Right lobe of liver (tissue), 6 donors: Measurements from ENCODE around the gene USP14. TPM values are rescaled to one million over a fixed set of nuclear protein-coding genes. Genes with fewer than 3 reads are reported as not detected.

Experiments used
- ATAC-seq, 4 donors: fragments of 200-7000 bp; cut with Tn5 transposase; one replicate each; pipeline ENCODE4 v1.9.1; 2020; ENCODE audit warnings: mild to moderate bottlenecking in 4 of 4, moderate library complexity in 4 of 4
- DNase-seq, 3 donors: peaks; one replicate each; pipeline ENCODE4 v3.0.0-alpha.2; 2020
- H3K27ac ChIP-seq, 3 donors: fragments of 200-600 bp; one replicate each; pipeline ENCODE4 v1.8.0; 2022
- H3K27me3 ChIP-seq, 2 donors: fragments of 200-600 bp; one replicate each; pipeline ENCODE4 v1.8.0; 2022
- H3K36me3 ChIP-seq, 4 donors: fragments of 200-600 bp; sonication (generic) in 1 of 4; one replicate each; pipeline versions ENCODE4 v1.5.1 to v1.8.0; 2017 to 2022; ENCODE audit warnings: control low read depth in 1 of 4
- H3K4me1 ChIP-seq, 4 donors: fragments of 200-600 bp; sonication (generic) in 1 of 4; one replicate each; pipeline versions ENCODE4 v1.5.1 to v1.8.0; 2017 to 2022; ENCODE audit warnings: control low read depth in 1 of 4
- H3K4me3 ChIP-seq, 3 donors: fragments of 200-600 bp; one replicate each; pipeline ENCODE4 v1.8.0; 2022
- H3K9me3 ChIP-seq, 4 donors: fragments of 200-600 bp; sonication (generic) in 1 of 4; one replicate each; pipeline versions ENCODE4 v1.5.1 to v1.8.0; 2017 to 2022; ENCODE audit warnings: control low read depth in 1 of 4
- POLR2A ChIP-seq: fragments of 450-650 bp; IDR thresholded peaks from one replicate; pipeline ENCODE4 v1.6.1; 2017; ENCODE audit warnings: antibody characterized with exemption, mild to moderate bottlenecking
- WGBS: methylation state at CpG from one replicate; pipeline ENCODE4 v1.1.6; 2018; ENCODE audit warnings: low coverage, low lambda C conversion rate; ENCODE audit not compliant: insufficient coverage; ENCODE audit errors: missing lambda C conversion rate; 5-methylcytosine and 5-hydroxymethylcytosine counted together
- intact Hi-C, 2 donors: fragments of 100-400 bp; cut with DNase I; formaldehyde crosslinking; loops; one replicate each; pipeline versions ENCODE4 v1.11.2 to v1.14.1; 2022
- total RNA-seq, 6 experiments: library from RNA; depleted of rRNA in 2 of 6; stranded (reverse); fragments of >200 nt in 2 of 6; fragmentation: NEBNext Ultra II Directional in 3 of 6; extraction: Animal tissue kit (Norgen Biotek cat#: 25700) in 3 of 6; gene quantifications; one replicate each; pipeline versions ENCODE4 v1.1.0 to v1.2.4, GENCODE V29; 2016 to 2023
- TF ChIP-seq, protein P1 (sequence below), 4 donors: fragments of 200-600 bp in 3 of 4; fragments of 450-650 bp in 1 of 4; IDR thresholded peaks; one replicate each; pipeline versions ENCODE4 v1.5.1 to v1.8.0; 2016 to 2022; ENCODE audit warnings: antibody characterized with exemption in 4 of 4, mild to moderate bottlenecking in 2 of 4
- donor health status: DM: no; HTN: yes; CAD: no.
- donor health status: DM: no; HTN: no; CAD: no.
- donor health status: DM: no; HTN: no; CAD: no.
- donor health status: DM: no; HTN: yes; CAD: no.
- donor health status: DM: no; HTN: yes; CAD: no.

The USP14 gene
- total RNA-seq, 6 experiments from 2014 or later, result 19.6 to 28.5 (median 24.5) TPM

DNA sequence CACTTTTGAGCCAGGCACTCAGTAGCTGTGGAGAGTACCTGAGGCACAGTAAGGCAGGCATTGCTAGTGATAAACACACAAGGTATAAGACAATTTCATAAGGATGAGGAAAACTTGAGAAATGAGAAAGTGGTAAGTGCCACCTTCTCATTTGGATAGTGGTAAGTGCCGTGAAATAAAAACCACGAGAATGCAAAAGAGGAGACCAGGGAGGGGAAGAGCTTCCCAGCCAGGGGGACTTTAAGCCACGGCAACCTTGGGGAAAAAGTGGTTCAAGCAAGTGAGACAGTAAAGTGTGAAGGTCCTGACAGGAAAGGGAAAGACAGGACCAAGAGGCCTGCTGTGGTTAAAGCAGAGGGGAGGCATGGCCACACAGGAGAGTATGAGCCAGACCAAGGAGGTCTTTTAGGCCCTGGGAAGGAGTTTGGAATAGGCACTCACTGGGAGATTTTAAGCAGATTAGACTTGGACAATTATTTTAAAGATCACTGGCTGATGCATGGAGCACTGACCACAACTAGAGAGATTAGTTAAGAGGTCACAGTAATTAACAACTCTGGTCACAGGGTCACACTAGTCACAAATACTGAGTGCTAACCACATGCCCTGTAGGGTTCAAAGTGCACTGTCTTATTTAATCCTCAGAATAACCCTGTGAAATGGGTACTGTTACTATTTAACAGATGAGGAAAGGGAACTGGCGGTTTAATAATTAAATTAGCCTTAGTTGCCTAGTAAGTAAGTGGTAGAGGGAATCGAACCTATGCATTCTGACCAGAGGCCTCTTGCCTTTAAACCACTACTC is 59.4 kb downstream of the USP14 start:
- no peaks in the 10 kb centered on the region for H3K27me3 ChIP-seq
- DNase-seq (no peak), ATAC-seq (peak in 2 of 4 donors; percentile 46 to 64)
- H3K4me1 ChIP-seq, result no peaks in the 10 kb centered on the region
- H3K36me3 ChIP-seq, result peaks cover 0 to 40% (median 15%) of the 10 kb centered on the region in 4 donors
- intact Hi-C loops, result no loop called here
- H3K4me3 ChIP-seq, result no peak overlapping the region
- TF ChIP-seq, protein P1, sequence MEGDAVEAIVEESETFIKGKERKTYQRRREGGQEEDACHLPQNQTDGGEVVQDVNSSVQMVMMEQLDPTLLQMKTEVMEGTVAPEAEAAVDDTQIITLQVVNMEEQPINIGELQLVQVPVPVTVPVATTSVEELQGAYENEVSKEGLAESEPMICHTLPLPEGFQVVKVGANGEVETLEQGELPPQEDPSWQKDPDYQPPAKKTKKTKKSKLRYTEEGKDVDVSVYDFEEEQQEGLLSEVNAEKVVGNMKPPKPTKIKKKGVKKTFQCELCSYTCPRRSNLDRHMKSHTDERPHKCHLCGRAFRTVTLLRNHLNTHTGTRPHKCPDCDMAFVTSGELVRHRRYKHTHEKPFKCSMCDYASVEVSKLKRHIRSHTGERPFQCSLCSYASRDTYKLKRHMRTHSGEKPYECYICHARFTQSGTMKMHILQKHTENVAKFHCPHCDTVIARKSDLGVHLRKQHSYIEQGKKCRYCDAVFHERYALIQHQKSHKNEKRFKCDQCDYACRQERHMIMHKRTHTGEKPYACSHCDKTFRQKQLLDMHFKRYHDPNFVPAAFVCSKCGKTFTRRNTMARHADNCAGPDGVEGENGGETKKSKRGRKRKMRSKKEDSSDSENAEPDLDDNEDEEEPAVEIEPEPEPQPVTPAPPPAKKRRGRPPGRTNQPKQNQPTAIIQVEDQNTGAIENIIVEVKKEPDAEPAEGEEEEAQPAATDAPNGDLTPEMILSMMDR (IDR thresholded peaks at IDR 0.05), result no peak
- TF ChIP-seq POLR2A, result no peak
- no peaks in the 10 kb centered on the region for H3K9me3 ChIP-seq
- WGBS, result 82% methylated on average over 5 of the region's 5 CpGs
- no peak overlapping the region for H3K27ac ChIP-seq

DNA sequence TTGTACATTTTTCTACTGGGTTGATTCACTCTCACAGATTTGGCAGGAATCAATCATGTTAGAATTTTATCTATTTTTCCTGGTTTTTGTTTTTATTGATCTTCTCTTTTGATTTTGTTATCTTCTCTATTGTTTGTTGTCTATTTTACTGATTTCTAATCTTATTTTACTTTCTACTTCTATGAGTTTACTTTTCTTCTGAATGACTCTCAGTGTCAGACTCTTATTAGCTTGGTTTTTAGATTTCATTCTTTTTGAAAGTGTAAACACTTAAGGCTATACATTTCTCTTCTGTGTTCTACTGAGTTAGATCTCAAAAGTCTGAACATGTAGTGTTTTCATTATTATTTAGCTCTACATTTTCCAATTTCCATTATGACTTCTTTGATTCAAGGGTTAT is 62.4 kb downstream of the USP14 start:
- no peak for TF ChIP-seq POLR2A
- TF ChIP-seq, protein P1 (IDR thresholded peaks at IDR 0.05), result no peak
- DNase-seq, result no peak
- no peaks in the 10 kb centered on the region for H3K4me1 ChIP-seq
- peaks cover 0 to 43% (median 6%) of the 10 kb centered on the region in 4 donors for H3K36me3 ChIP-seq
- intact Hi-C loops, result no loop called here
- no peak for ATAC-seq
- no peak overlapping the region for H3K27ac ChIP-seq
- no peak overlapping the region for H3K4me3 ChIP-seq
- no peaks in the 10 kb centered on the region for H3K9me3 ChIP-seq
- no peaks in the 10 kb centered on the region for H3K27me3 ChIP-seq

DNA sequence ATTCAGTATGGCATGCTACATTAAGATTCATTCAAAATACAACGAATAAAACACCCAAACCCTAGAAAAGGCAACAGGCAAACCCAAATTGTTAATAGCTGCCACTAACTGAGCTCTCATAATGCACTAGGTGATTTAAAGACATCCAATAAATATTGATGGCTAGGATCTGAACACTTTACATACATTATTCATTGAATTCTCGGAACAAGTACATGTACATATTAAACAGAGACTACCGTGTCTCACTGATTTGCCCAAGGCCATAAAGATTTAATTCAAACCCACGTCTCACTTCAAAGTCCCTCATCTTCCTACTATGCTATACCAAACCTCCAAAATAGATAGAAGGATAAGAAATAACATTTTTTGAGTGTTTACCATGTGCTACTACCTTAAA is 67.4 kb downstream of the USP14 start:
- no peak overlapping the region for H3K4me3 ChIP-seq
- intact Hi-C loops, result no loop called here
- no peaks in the 10 kb centered on the region for H3K4me1 ChIP-seq
- H3K9me3 ChIP-seq, result no peaks in the 10 kb centered on the region
- WGBS, result 92% methylated on average over 4 of the region's 4 CpGs
- no peak overlapping the region for H3K27ac ChIP-seq
- no peak for DNase-seq
- no peaks in the 10 kb centered on the region for H3K27me3 ChIP-seq
- TF ChIP-seq POLR2A, result no peak
- ATAC-seq, result no peak
- peaks cover 0 to 28% (median 0%) of the 10 kb centered on the region in 4 donors for H3K36me3 ChIP-seq

DNA sequence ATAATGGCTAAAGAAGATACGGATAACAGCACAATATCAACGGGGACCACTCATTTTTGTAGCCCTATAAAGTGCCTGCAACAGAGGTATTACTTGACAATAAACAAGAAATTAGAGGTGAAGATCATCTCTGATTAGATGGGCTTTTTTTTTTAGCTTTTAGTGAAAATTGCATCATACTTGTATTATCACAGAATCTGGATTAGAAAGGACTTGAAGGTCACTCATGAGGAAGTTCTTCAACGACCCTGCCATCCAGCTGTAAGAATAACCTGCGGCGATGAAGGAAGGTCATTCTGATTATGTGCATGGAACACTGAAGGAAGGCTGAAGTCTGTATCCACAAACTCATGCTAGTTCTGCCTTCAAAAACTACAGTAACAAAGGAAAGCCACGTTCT is 69.0 kb downstream of the USP14 start:
- H3K4me3 ChIP-seq, result no peak overlapping the region
- H3K27me3 ChIP-seq, result no peaks in the 10 kb centered on the region
- 84% methylated on average over 6 of the region's 6 CpGs for WGBS
- no peaks in the 10 kb centered on the region for H3K9me3 ChIP-seq
- intact Hi-C loops, result no loop called here
- no peak for ATAC-seq
- TF ChIP-seq, protein P1 (IDR thresholded peaks at IDR 0.05), result no peak
- no peak for TF ChIP-seq POLR2A
- H3K4me1 ChIP-seq, result no peaks in the 10 kb centered on the region
- DNase-seq, result no peak
- H3K27ac ChIP-seq, result no peak overlapping the region
- H3K36me3 ChIP-seq, result peaks cover 0 to 28% (median 0%) of the 10 kb centered on the region in 4 donors

DNA sequence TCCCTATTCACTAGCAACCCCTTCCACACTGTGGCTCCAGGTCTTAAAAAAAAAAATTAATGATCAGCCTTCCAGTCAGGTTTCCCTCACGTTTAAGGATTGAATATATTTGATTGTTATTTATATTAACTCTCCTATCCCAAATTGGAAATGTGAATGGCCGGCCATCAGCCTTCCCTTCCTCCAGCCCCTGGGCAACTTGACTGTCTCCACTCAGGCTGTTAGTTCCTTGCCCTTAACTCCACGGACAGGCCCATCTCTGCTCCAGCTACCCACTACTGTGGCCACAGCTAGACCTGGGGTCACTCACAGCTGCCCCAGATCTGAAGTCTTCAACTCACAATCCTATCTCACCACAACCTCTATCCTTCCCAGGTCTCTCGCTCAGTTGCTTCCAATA is 69.5 kb downstream of the USP14 start:
- no peaks in the 10 kb centered on the region for H3K4me1 ChIP-seq
- no peaks in the 10 kb centered on the region for H3K9me3 ChIP-seq
- no peak for DNase-seq
- H3K4me3 ChIP-seq, result no peak overlapping the region
- no peak overlapping the region for H3K27ac ChIP-seq
- TF ChIP-seq, protein P1 (IDR thresholded peaks at IDR 0.05), result no peak
- no peak for TF ChIP-seq POLR2A
- intact Hi-C loops, result no loop called here
- H3K27me3 ChIP-seq, result no peaks in the 10 kb centered on the region
- no peak for ATAC-seq
- 86% methylated on average over 4 of the region's 4 CpGs for WGBS
- H3K36me3 ChIP-seq, result peaks cover 0 to 24% (median 0%) of the 10 kb centered on the region in 4 donors
